Body of pancreas (tissue), 4 donors: ENCODE measurements around the gene ZNF211. TPM values are rescaled to one million over a fixed set of nuclear protein-coding genes. Genes with fewer than 3 reads are reported as not detected.

ENCODE experiments used
- ATAC-seq: fragments of 150-250 bp; one replicate; pipeline ENCODE4 v1.9.1; 2016
- DNase-seq, 4 donors: peaks; one replicate each; pipeline ENCODE4 v3.0.0-alpha.2; 2019
- H3K27ac ChIP-seq, 4 donors: fragments of 200-600 bp; sonication (generic); 1 replicate in 3 of 4; 2 replicates in 1 of 4; pipeline versions ENCODE4 v1.5.1 to v1.6.1; 2016 to 2019; ENCODE audit warnings: mild to moderate bottlenecking in 1 of 4, mixed read lengths in 1 of 4, moderate library complexity in 1 of 4
- H3K27me3 ChIP-seq, 2 donors: fragments of 200-600 bp; sonication (generic); one replicate each; pipeline ENCODE4 v1.6.0; 2016; ENCODE audit warnings: mild to moderate bottlenecking in 1 of 2
- H3K36me3 ChIP-seq, 2 donors: fragments of 200-600 bp; sonication (generic); replicated peaks in 1 of 2; 2 replicates each; pipeline ENCODE4 v1.5.1; 2016; ENCODE audit warnings: low read depth in 2 of 2; ENCODE audit not compliant: insufficient read depth in 1 of 2
- H3K4me1 ChIP-seq: fragments of 200-600 bp; sonication (generic); one replicate; pipeline ENCODE4 v1.6.0; 2016
- H3K4me3 ChIP-seq, 2 donors: fragments of 200-600 bp; sonication (generic); 1 replicate in 1 of 2; 2 replicates in 1 of 2; pipeline ENCODE4 v1.5.1; 2016 to 2019
- H3K9me3 ChIP-seq, 3 donors: fragments of 200-600 bp; sonication (generic); 1 replicate in 2 of 3; 2 replicates in 1 of 3; pipeline ENCODE4 v1.5.1; 2016
- CTCF ChIP-seq, 7 experiments: fragments of 450-650 bp in 4 of 7; fragments of 200-600 bp in 3 of 7; sonication (generic) in 3 of 7; IDR thresholded peaks; one replicate each; pipeline ENCODE4 v1.5.1; 2016 to 2019; ENCODE audit warnings: antibody characterized with exemption in 7 of 7
- POLR2A ChIP-seq, 3 donors: fragments of 450-650 bp; IDR thresholded peaks; one replicate each; pipeline ENCODE4 v1.6.1; 2016; ENCODE audit warnings: antibody characterized with exemption in 3 of 3, mild to moderate bottlenecking in 2 of 3
- WGBS, 2 donors: methylation state at CpG; one replicate each; pipeline ENCODE4 v1.1.5; 2017; 5-methylcytosine and 5-hydroxymethylcytosine counted together
- intact Hi-C: fragments of 100-400 bp; cut with DNase I; formaldehyde crosslinking; loops from one replicate; pipeline ENCODE4 v1.15.1; 2023
- total RNA-seq, 2 donors: library from RNA; depleted of rRNA; stranded (reverse); fragments of >200 nt; gene quantifications; one replicate each; pipeline ENCODE4 v1.1.0, GENCODE V29; 2016

Gene ZNF211
- total RNA-seq, 2 donors from 2014 or later: 3.6 to 9.9 TPM

GRCh38 chr19:57664269-57665127 is 31.5 kb downstream of the ZNF211 start:
- peaks cover 0 to 7% of the 10 kb centered on the region in 2 donors for H3K27me3 ChIP-seq
- intact Hi-C loops: no loop called here
- H3K4me1 ChIP-seq: peaks cover 10% of the 10 kb centered on the region
- H3K4me3 ChIP-seq: peak overlapping the region in 1 of 2 donors; percentile 38
- peak overlapping the region in 2 of 4 donors; percentile 10 to 26 for H3K27ac ChIP-seq
- H3K36me3 ChIP-seq: no peaks in the 10 kb centered on the region
- WGBS, 2 donors: 3 to 4% methylated on average over 38 to 62 of the region's 64 CpGs
- DNase-seq (peak; percentile 22 to 52 (median 36)), ATAC-seq (peak; percentile 71)
- no peaks in the 10 kb centered on the region for H3K9me3 ChIP-seq
- TF ChIP-seq CTCF (IDR thresholded peaks at IDR 0.05): no peak
- TF ChIP-seq POLR2A (IDR thresholded peaks at IDR 0.05): no peak

- ATAC-seq: no peak
- TF ChIP-seq POLR2A (IDR thresholded peaks at IDR 0.05): no peak
- TF ChIP-seq CTCF (IDR thresholded peaks at IDR 0.05): no peak
- WGBS, 2 donors: 66 to 72% methylated on average over 9 of the region's 9 CpGs
- intact Hi-C loops: no loop called here
- no peak overlapping the region for H3K4me3 ChIP-seq
- H3K4me1 ChIP-seq: peaks cover 10% of the 10 kb centered on the region
- no peaks in the 10 kb centered on the region for H3K36me3 ChIP-seq
- DNase-seq: no peak
- H3K9me3 ChIP-seq: no peaks in the 10 kb centered on the region
- peaks cover 0 to 7% of the 10 kb centered on the region in 2 donors for H3K27me3 ChIP-seq
- H3K27ac ChIP-seq: no peak overlapping the region
These were observed 32.4 kb downstream of the ZNF211 start for GRCh38 chr19:57665261-57665806.

DNA sequence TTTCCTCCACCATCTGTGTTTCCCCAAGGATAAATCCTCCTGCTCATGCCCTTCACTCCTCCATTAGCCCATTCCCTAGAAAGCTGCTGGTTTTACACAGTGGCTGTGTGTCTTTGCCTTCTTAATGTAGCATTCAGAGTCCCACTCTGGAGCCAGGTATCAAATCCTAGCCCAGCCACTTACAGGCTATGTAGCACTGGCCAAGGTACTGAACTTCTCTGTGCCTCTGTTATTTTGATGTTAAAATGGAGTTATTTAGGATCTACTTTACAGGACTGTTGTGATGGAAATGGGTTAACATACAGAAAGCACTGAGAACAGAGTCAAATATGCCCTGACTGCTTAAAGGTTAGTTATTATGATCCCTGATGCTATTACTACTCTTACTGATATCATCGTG is 34.3 kb downstream of the ZNF211 start:
- no peak for DNase-seq
- no peaks in the 10 kb centered on the region for H3K9me3 ChIP-seq
- TF ChIP-seq CTCF (IDR thresholded peaks at IDR 0.05) (no peak), POLR2A (IDR thresholded peaks at IDR 0.05) (no peak)
- no peaks in the 10 kb centered on the region for H3K36me3 ChIP-seq
- H3K4me1 ChIP-seq: peaks cover 10% of the 10 kb centered on the region
- no peak overlapping the region for H3K27ac ChIP-seq
- peaks cover 0 to 7% of the 10 kb centered on the region in 2 donors for H3K27me3 ChIP-seq
- no peak for ATAC-seq
- no peak overlapping the region for H3K4me3 ChIP-seq
- 89 to 90% methylated on average over 1 of the region's 1 CpG for WGBS, 2 donors
- intact Hi-C loops: no loop called here

GRCh38 chr19:57668635-57669034 is 35.7 kb downstream of the ZNF211 start, which contains the start of gene ZSCAN4:
ZSCAN4 (plus strand) TSS chr19:57668935; CDS start chr19:57676146, 7,211 bp downstream.
- no peak for DNase-seq

More at GRCh38 chr19:57668635-57669034, 35.7 kb downstream of the ZNF211 start, which contains the start of gene ZSCAN4:
- intact Hi-C loops: no loop called here
- peaks cover 10% of the 10 kb centered on the region for H3K4me1 ChIP-seq
- peaks cover 0 to 7% of the 10 kb centered on the region in 2 donors for H3K27me3 ChIP-seq
- H3K9me3 ChIP-seq: no peaks in the 10 kb centered on the region
- no peak within 1 kb of the TSS for H3K4me3 ChIP-seq
- H3K36me3 ChIP-seq: no peaks in the 10 kb centered on the region
- WGBS, 2 donors: 73 to 81% methylated on average over 2 of the region's 2 CpGs
- TF ChIP-seq CTCF (IDR thresholded peaks at IDR 0.05): no peak
- no peak for TF ChIP-seq POLR2A (IDR thresholded peaks at IDR 0.05)
- H3K27ac ChIP-seq: no peak within 1 kb of the TSS
- ATAC-seq: no peak
